Activated gamma-delta T cell treated with anti-CD3 and anti-CD28 coated beads, Interleukin-2, amount 50 U/mL, for 16 hours (primary cell): ENCODE data around the gene KCNAB2.
A peak's percentile ranks its signal among the peaks of the same experiment; 100 is the strongest.
"Not testable (repeated sequence)": the region's sequence is repeated elsewhere in the genome, so short reads cannot be mapped to it uniquely, and the experiment has no call there.

Source experiments
- DNase-seq: peaks from one replicate; pipeline ENCODE4 v3.0.0-alpha.2; 2020; ENCODE audit warnings: low read depth

The KCNAB2 gene

GRCh38 chr1:6010554-6010953, 35.1 kb upstream of the KCNAB2 start:
- DNase-seq = no peak

GRCh38 chr1:6011161-6011945, 34.3 kb upstream of the KCNAB2 start:
- no peak for DNase-seq

GRCh38 chr1:6011946-6012258, 33.8 kb upstream of the KCNAB2 start:
- no peak for DNase-seq

GRCh38 chr1:6012529-6013318, 33.0 kb upstream of the KCNAB2 start:
- no peak for DNase-seq

- DNase-seq = no peak
These were observed 32.2 kb upstream of the KCNAB2 start for GRCh38 chr1:6013491-6013890.

GRCh38 chr1:6014130-6014999, 31.3 kb upstream of the KCNAB2 start:
- DNase-seq = no peak

GRCh38 chr1:6016191-6016865, 29.4 kb upstream of the KCNAB2 start:
- no peak for DNase-seq

GRCh38 chr1:6017654-6018053, 28.0 kb upstream of the KCNAB2 start:
- not testable (repeated sequence) for DNase-seq

- DNase-seq = no peak
These were observed 26.4 kb upstream of the KCNAB2 start for GRCh38 chr1:6019166-6019845.

GRCh38 chr1:6022193-6022592, 23.5 kb upstream of the KCNAB2 start:
- DNase-seq = no peak

GRCh38 chr1:6023346-6023745, 22.3 kb upstream of the KCNAB2 start:
- DNase-seq = no peak

- no peak for DNase-seq
These were observed 21.3 kb upstream of the KCNAB2 start for GRCh38 chr1:6024376-6024775.

- DNase-seq = no peak
These were observed 20.2 kb upstream of the KCNAB2 start for GRCh38 chr1:6025269-6026094.

GRCh38 chr1:6026095-6026809, 19.4 kb upstream of the KCNAB2 start:
- peak; percentile 89 for DNase-seq

GRCh38 chr1:6027591-6027990, 18.1 kb upstream of the KCNAB2 start:
- DNase-seq = no peak

GRCh38 chr1:6028042-6028850, 17.4 kb upstream of the KCNAB2 start:
- peak; percentile 58 for DNase-seq

- no peak for DNase-seq
These were observed 16.3 kb upstream of the KCNAB2 start for GRCh38 chr1:6029351-6029750.

GRCh38 chr1:6030132-6030531, 15.6 kb upstream of the KCNAB2 start:
- DNase-seq = no peak
